ENCODE measurements around the gene NOBOX. TPM values are rescaled to one million over a fixed set of nuclear protein-coding genes. Genes with fewer than 3 reads are reported as not detected.

Gene NOBOX
- total RNA-seq, 2 donors from 2014 or later = not detected

Other genes with a start within 250 kb of the NOBOX start
- gene CTAGE4, start 220.2 kb downstream of the NOBOX start, total RNA-seq = 1 to 10 TPM in 1 of 2 donors, under 1 TPM in 1; 0.38 to 1.7 TPM
- 1 to 10 TPM in 1 of 2 donors, not detected in 1; 1.2 TPM for gene ARHGEF35, start 207.9 kb downstream of the NOBOX start, total RNA-seq
- not detected for gene OR2A42, start 164.1 kb downstream of the NOBOX start, total RNA-seq
- gene OR2A7, start 138.9 kb downstream of the NOBOX start, total RNA-seq = not detected
- gene CTAGE8, start 134.4 kb downstream of the NOBOX start, total RNA-seq = under 1 TPM in 1 of 2 donors, not detected in 1; 0.31 TPM
- gene OR2A1, start 91.3 kb downstream of the NOBOX start, total RNA-seq = not detected
- gene ARHGEF5, start 48.3 kb downstream of the NOBOX start, total RNA-seq = 1 to 10 TPM; 1.3 to 3.8 TPM

All from natural killer cell treated with Interleukin-12 subunit alpha and Interleukin-12 subunit beta and Interleukin-15 and Interleukin-18, amount 100 ng/mL, for 72 hours (primary cell).